CD4-positive, alpha-beta T cell treated with Interleukin-17A for 1 hour (primary cell): ENCODE data around the gene CAPRIN1.

Experiments
- DNase-seq: peaks from one replicate; pipeline ENCODE4 v3.0.0-alpha.2; 2020

CAPRIN1 gene

GRCh38 chr11:34146411-34146810 lies 94.9 kb downstream of the CAPRIN1 start:
- DNase-seq = no peak

GRCh38 chr11:34146866-34147265 lies 95.3 kb downstream of the CAPRIN1 start:
- no peak for DNase-seq

GRCh38 chr11:34147581-34147980 lies 96.0 kb downstream of the CAPRIN1 start:
- DNase-seq = no peak

GRCh38 chr11:34148504-34149165 lies 97.1 kb downstream of the CAPRIN1 start:
- DNase-seq = no peak

- DNase-seq = no peak
These were observed 97.7 kb downstream of the CAPRIN1 start for GRCh38 chr11:34149274-34149673.

- no peak for DNase-seq
These were observed 98.3 kb downstream of the CAPRIN1 start for GRCh38 chr11:34149786-34150185.

- DNase-seq = no peak
These were observed 99.1 kb downstream of the CAPRIN1 start for GRCh38 chr11:34150494-34151151.
